ENCODE data around the gene CTDSPL.

Gene CTDSPL

DNA sequence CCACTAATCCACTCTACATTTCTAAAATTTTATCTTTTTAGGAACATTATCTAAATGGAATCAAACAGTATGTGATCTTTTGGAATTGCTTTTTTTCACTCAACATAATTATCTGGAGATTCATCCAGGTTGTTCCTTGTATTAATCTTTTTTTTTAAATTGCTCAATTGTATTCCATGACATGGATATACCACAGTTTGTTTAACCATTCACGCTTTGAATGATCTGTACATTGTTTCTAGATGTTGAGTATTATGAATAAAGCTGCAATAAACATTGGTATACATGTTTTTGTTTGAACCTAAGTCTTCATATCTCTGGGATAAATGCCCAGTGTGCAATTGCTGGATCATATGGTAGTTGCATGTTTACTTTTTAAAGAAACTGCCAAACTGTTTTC lies 5.5 kb downstream of the CTDSPL start:
- H3K4me3 ChIP-seq (ENCODE audit: low read depth, low read length), result no peak overlapping the region
- TF ChIP-seq CTCF (IDR thresholded peaks at IDR 0.05; ENCODE audit: insufficient read depth, low read depth, low read length, missing control alignments), result no peak
- DNase-seq (ENCODE audit: low read depth), result no peak

DNA sequence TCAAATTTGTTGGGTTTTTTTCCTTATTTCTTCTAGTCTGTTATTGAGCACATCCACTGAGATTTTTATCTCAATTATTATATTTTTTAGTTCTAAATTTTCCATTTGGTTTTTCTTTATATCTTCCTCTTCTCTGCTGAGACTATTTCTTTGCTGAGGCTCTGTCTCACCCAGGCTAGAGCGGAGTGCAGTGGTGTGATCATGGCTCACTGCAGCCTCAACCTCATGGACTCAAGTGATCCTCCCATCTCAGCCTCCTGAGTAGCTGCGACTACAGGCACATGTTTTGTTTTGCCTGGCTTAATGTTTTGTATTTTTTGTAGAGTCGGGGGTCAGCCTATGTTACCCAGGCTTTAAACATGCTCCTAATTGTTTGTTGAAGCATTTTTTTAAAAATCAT lies 10.2 kb downstream of the CTDSPL start:
- TF ChIP-seq CTCF (IDR thresholded peaks at IDR 0.05; ENCODE audit: insufficient read depth, low read depth, low read length, missing control alignments), result no peak
- DNase-seq (ENCODE audit: low read depth), result no peak
- H3K4me3 ChIP-seq (ENCODE audit: low read depth, low read length), result no peak overlapping the region

DNA sequence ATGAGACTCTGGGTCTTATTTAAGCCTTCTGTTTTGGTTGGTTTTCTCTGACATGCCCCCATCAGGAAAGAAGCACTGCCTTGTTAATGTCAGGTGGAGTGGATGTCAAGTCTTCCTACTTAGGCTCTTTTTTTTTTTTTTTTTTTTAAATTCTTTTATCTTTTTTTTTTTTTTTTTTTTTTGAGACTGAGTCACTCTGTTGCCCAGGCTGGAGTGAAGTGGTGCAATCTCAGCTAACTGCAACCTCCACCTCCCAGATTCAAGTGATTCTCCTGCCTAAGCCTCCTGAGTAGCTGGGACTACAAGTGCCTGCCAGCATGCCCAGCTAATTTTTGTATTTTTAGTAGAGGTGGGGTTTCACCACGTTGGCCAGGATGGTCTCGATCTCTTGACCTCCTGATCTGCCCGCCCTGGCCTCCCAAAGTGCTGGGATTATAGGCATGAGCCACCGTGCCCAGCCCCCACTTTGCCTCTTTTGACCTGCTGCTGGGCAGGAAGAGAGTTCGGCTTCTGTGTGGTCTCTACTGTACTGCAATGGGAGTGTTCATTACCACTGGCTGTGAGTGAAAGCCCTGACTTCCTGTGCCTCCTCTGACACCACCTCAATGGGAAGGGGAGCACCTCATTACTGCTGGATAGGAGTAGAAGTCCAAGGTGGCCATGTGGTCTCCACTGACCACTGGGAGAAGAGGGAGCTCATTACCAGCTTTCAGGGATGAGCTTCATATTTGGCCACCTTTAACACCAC lies 10.9 kb downstream of the CTDSPL start:
- no peak for TF ChIP-seq CTCF (IDR thresholded peaks at IDR 0.05; ENCODE audit: insufficient read depth, low read depth, low read length, missing control alignments)
- DNase-seq (ENCODE audit: low read depth), result no peak
- no peak overlapping the region for H3K4me3 ChIP-seq (ENCODE audit: low read depth, low read length)

- H3K4me3 ChIP-seq (ENCODE audit: low read depth, low read length), result no peak overlapping the region
- TF ChIP-seq CTCF (IDR thresholded peaks at IDR 0.05; ENCODE audit: insufficient read depth, low read depth, low read length, missing control alignments), result no peak
- no peak for DNase-seq (ENCODE audit: low read depth)
Measured at GRCh38 chr3:37876279-37876678, 14.6 kb downstream of the CTDSPL start.

DNA sequence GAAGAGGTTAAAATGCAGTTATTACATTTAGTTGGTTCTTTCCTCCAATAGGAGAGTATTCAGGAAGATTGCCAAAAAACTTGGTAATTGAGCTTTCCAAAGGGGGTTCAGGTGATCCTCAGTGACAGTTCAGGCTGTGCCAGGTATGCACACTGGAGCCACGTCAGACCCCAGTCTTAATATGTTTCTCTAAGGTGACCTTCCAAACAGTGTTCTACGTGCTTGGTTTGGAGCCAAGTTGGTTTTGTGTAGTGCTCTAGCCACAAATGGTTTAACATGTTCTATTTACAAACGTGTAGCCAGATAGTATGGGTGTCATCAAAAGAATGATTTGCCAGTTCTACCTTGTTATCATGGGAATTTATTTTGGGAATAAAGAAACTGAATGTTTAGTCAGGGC lies 21.0 kb downstream of the CTDSPL start:
- no peak overlapping the region for H3K4me3 ChIP-seq (ENCODE audit: low read depth, low read length)
- DNase-seq (ENCODE audit: low read depth), result no peak
- TF ChIP-seq CTCF (IDR thresholded peaks at IDR 0.05; ENCODE audit: insufficient read depth, low read depth, low read length, missing control alignments), result no peak

DNA sequence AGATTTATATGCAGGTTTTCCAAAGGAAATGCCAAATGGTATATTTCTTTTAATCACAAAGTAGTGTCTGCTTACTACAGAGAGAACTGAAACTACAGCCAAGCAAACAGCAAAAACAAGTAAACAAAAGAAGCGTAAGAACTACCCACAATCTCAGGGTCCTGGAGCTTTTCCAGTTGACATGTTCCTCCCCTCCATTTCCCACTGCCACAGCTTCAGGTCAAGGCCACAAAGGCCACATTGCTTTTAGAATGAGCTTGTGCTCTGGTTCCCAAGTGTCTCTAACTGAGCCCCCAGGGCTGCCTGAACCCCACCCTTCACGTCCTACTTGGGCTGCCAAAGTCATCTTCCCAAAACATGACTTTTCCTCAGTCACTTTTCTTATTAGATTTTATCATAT lies 24.1 kb downstream of the CTDSPL start:
- no peak overlapping the region for H3K4me3 ChIP-seq (ENCODE audit: low read depth, low read length)
- no peak for DNase-seq (ENCODE audit: low read depth)
- no peak for TF ChIP-seq CTCF (IDR thresholded peaks at IDR 0.05; ENCODE audit: insufficient read depth, low read depth, low read length, missing control alignments)

- no peak for DNase-seq (ENCODE audit: low read depth)
- H3K4me3 ChIP-seq (ENCODE audit: low read depth, low read length), result no peak overlapping the region
- no peak for TF ChIP-seq CTCF (IDR thresholded peaks at IDR 0.05; ENCODE audit: insufficient read depth, low read depth, low read length, missing control alignments)
Measured at GRCh38 chr3:37886395-37886794, 24.7 kb downstream of the CTDSPL start.
